Middle frontal gyrus (tissue), 1 donor: ENCODE data around the gene CLTB.

Source experiments
- DNase-seq: peaks from one replicate; pipeline ENCODE4 v3.0.0-alpha.2; 2015; ENCODE audit warnings: low spot score; ENCODE audit errors: extremely low spot score

CLTB gene

GRCh38 chr5:176383248-176383905, 33.0 kb downstream of the CLTB start:
- no peak for DNase-seq

GRCh38 chr5:176382721-176383120, 33.6 kb downstream of the CLTB start:
- DNase-seq = no peak

- DNase-seq = no peak
These were observed 34.4 kb downstream of the CLTB start for GRCh38 chr5:176381979-176382378.

GRCh38 chr5:176381423-176381822, 34.9 kb downstream of the CLTB start:
- no peak for DNase-seq

- DNase-seq = no peak
These were observed 36.5 kb downstream of the CLTB start for GRCh38 chr5:176379881-176380280.

GRCh38 chr5:176373100-176373818, 43.1 kb downstream of the CLTB start:
- DNase-seq = no peak

- DNase-seq = no peak
These were observed 44.5 kb downstream of the CLTB start for GRCh38 chr5:176371621-176372539.

- DNase-seq = no peak
These were observed 46.2 kb downstream of the CLTB start for GRCh38 chr5:176369934-176370711.

- DNase-seq = no peak
These were observed 47.6 kb downstream of the CLTB start for GRCh38 chr5:176368726-176369125.

- DNase-seq = no peak
These were observed 50.0 kb downstream of the CLTB start for GRCh38 chr5:176366232-176366894.

GRCh38 chr5:176365351-176366231, 50.7 kb downstream of the CLTB start, which contains the start of gene ARL10:
Gene ARL10 (plus strand): TSS chr5:176365487. CDS start chr5:176365564, 77 bp downstream.
- DNase-seq = no peak

GRCh38 chr5:176364765-176365350, 51.5 kb downstream of the CLTB start:
- no peak for DNase-seq

- DNase-seq = no peak
These were observed 54.2 kb downstream of the CLTB start for GRCh38 chr5:176362233-176362490.

GRCh38 chr5:176361437-176362232, 54.7 kb downstream of the CLTB start, which contains the start of gene KIAA1191:
Gene KIAA1191 (minus strand): TSS chr5:176361764. CDS start chr5:176359508, 2,256 bp downstream.
- peak; percentile 84 for DNase-seq

GRCh38 chr5:176360894-176361436, 55.4 kb downstream of the CLTB start:
- no peak for DNase-seq

GRCh38 chr5:176359658-176360057, 56.7 kb downstream of the CLTB start:
- DNase-seq = no peak

GRCh38 chr5:176356179-176356566, 60.2 kb downstream of the CLTB start:
- DNase-seq = no peak
